AG04450 (cell line): ENCODE results near the gene TRIO. TPM values are rescaled to one million over a fixed set of nuclear protein-coding genes. Genes with fewer than 3 reads are reported as not detected.

ENCODE experiments used
- CTCF ChIA-PET: fragments of 300-600, 350-600 bp; formaldehyde crosslinking; extraction: SDS; loops from one replicate; lab custom pipeline; 2022; ENCODE audit warnings: antibody characterized with exemption, inconsistent platforms; lab: Charles Lee
- POLR2A ChIA-PET: fragments of 350-600 bp; formaldehyde crosslinking; extraction: SDS; loops from one replicate; lab custom pipeline; 2021; ENCODE audit warnings: antibody characterized with exemption, inconsistent platforms; lab: Yijun Ruan, JAX
- DNase-seq: peaks from one replicate; pipeline ENCODE4 v3.0.0-alpha.2; 2011; ENCODE audit warnings: low read depth, low spot score
- H3K27ac ChIP-seq: one replicate; pipeline ENCODE4 v1.5.1; 2012; ENCODE audit warnings: low read depth, low read length, control low read depth
- H3K27me3 ChIP-seq: one replicate; pipeline ENCODE4 v1.6.0; 2012; ENCODE audit warnings: low read length; ENCODE audit not compliant: control insufficient read depth, insufficient read depth
- H3K4me3 ChIP-seq: 2 replicates; pipeline ENCODE4 v1.5.1; 2011; ENCODE audit warnings: mild to moderate bottlenecking, low read depth, low read length, control low read depth
- H3K9me3 ChIP-seq: 2 replicates; pipeline ENCODE4 v1.5.1; 2012; ENCODE audit warnings: low read length; ENCODE audit not compliant: control insufficient read depth, insufficient read depth
- polyA plus RNA-seq: library from polyadenylated mRNA; depleted of rRNA; stranded (reverse); fragments of >200 nt; gene quantifications from 2 replicates; pipeline ENCODE4 v1.2.3, GENCODE V29; 2011
- TF ChIP-seq, protein P1 (sequence below): IDR thresholded peaks from 2 replicates; pipeline ENCODE4 v1.5.1; 2011; ENCODE audit warnings: low read depth, low read length, control low read depth, inconsistent platforms

TRIO gene
- polyA plus RNA-seq, 1 experiment, result 268 TPM

DNA sequence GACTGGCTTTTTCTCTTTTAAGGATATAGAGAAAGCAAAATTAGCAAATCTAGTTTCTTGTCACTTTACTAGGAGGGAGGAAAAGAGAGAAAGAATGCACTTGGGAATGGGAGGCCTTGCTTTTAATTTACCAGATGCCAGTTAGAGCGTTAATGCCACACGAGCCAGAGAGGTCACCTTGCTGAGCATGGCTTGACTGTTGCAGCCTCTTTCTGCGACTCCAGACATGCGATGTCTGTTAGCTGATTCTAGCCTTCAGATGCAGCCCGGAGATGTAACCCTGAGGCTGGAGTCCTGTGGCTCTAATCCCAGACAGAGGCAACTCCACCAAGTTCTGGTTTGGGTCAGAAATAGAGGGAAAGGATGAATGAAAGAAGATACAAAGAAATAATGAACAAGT, 152.5 kb downstream of the TRIO start:
- ChIA-PET POLR2A (no interaction called here), CTCF (interaction anchor here (1.3 kb wide), 1 partner anchor 25 kb away, joined by 4 read pairs; no protein-coding TSS in a partner anchor)
- no peak overlapping the region for H3K27ac ChIP-seq

DNA sequence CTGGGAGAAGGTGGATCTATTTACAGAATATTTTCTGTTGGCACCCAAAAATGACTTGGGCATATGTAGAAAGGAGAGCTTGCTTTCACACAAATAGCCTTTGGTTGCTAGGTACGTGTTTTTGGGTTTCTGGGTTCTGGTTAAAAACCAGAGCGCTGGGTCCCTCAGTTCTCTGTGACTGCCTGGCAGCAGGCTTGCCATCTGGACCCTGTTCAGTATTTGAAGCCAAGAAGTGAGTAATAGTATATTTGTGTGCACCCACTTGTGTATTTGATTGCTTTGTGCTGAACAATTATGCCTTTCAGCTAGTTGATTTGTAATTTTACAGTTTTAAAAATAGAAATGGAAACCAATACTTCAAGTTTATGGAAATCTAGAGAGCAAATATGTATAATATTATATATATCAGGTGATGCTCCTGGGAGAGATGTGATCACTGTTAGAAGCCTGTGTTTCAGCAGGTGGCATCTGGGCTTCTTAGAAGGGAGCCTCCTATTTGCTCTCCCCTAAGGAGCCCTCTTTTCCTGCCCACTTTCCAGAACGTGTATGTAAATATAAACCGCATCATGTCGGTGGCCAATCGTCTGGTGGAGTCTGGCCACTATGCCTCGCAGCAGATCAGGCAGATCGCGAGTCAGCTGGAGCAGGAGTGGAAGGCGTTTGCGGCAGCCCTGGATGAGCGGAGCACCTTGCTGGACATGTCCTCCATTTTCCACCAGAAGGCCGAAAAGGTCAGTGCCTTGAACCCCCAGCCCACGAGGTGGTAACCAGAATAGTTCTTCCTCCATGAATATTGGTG, 153.6 kb downstream of the TRIO start:
- POLR2A ChIA-PET, result no interaction called here

More for the DNA sequence above, 152.5 kb downstream of the TRIO start:
- no peaks in the 10 kb centered on the region for H3K27me3 ChIP-seq
- TF ChIP-seq, protein P1, sequence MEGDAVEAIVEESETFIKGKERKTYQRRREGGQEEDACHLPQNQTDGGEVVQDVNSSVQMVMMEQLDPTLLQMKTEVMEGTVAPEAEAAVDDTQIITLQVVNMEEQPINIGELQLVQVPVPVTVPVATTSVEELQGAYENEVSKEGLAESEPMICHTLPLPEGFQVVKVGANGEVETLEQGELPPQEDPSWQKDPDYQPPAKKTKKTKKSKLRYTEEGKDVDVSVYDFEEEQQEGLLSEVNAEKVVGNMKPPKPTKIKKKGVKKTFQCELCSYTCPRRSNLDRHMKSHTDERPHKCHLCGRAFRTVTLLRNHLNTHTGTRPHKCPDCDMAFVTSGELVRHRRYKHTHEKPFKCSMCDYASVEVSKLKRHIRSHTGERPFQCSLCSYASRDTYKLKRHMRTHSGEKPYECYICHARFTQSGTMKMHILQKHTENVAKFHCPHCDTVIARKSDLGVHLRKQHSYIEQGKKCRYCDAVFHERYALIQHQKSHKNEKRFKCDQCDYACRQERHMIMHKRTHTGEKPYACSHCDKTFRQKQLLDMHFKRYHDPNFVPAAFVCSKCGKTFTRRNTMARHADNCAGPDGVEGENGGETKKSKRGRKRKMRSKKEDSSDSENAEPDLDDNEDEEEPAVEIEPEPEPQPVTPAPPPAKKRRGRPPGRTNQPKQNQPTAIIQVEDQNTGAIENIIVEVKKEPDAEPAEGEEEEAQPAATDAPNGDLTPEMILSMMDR, result no peak
- no peak for DNase-seq
- no peak overlapping the region for H3K4me3 ChIP-seq
- H3K9me3 ChIP-seq, result no peaks in the 10 kb centered on the region

DNA sequence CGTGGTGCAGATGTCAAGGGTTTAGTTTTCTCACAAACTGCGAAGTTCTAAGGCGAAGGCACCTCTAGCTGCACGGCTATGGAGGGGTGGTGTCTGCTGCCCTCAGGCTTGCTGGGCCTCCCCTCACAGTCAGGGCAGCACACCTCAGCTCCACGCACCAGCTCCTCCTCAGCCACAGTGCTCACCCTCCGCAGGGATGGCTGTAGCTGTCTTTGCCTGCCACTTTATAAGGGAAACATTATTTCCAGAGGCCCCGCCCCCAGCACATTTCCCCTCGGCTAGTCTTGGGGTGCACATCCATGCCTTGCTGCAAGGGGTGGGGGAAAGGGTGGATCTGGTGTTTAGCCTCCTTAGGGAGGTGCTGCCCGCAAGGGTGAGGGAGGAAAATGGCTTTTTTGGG, 154.6 kb downstream of the TRIO start:
- TF ChIP-seq, protein P1, result no peak
- H3K27me3 ChIP-seq, result no peaks in the 10 kb centered on the region
- ChIA-PET POLR2A (no interaction called here), CTCF (interaction anchor here (1.2 kb wide), 1 partner anchor 27 kb away, joined by 7 read pairs; no protein-coding TSS in a partner anchor)
- no peak overlapping the region for H3K27ac ChIP-seq
- no peaks in the 10 kb centered on the region for H3K9me3 ChIP-seq
- H3K4me3 ChIP-seq, result no peak overlapping the region
- DNase-seq, result no peak

More for the DNA sequence above, 153.6 kb downstream of the TRIO start:
- DNase-seq, result no peak
- Histone ChIP-seq H3K27ac (no peak overlapping the region), H3K9me3 (no peaks in the 10 kb centered on the region), H3K4me3 (no peak overlapping the region), H3K27me3 (no peaks in the 10 kb centered on the region)
- TF ChIP-seq, protein P1, result no peak
- CTCF ChIA-PET, result interaction anchor here (1.0 to 1.2 kb wide), 2 partner anchors 27 to 151 kb away, joined by 3 to 7 read pairs; no protein-coding TSS in a partner anchor

DNA sequence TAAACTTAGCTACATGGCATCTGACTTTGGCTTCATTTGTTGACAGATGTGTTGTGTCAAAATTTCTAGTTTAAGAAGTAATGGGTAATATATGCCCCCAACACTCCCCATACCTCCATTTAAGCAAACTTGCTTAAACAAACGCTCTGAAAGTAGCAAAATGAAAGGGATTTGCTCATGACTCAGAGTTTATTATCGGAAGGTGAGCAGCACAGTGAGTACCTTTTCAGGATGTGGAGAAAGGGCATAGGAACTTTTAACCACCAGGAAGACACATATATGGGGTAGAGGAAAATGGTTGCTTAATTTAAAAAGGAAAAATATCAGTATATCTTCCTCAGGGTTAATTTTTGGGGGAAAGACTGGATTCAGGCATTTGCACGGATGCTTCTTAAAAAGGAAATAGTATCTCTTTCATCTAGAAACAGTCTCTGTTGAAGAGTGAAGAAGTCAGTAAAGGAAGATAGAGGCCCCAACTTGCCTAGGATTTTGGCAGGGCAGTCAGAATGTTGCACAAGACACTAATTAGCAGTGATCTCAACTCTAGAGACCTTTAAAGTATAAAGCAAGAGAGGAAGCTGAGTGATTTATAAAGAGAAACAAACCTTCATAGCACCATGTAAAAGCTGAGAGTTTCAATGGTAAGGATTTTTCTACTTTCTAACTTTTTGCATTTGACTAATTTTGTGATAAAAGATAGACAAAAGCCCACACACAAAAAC, 155.1 kb downstream of the TRIO start:
- Histone ChIP-seq H3K4me3 (no peak overlapping the region), H3K9me3 (no peaks in the 10 kb centered on the region), H3K27me3 (no peaks in the 10 kb centered on the region), H3K27ac (no peak overlapping the region)
- ChIA-PET CTCF (no interaction called here), POLR2A (no interaction called here)
- no peak for DNase-seq
- TF ChIP-seq, protein P1, result no peak

DNA sequence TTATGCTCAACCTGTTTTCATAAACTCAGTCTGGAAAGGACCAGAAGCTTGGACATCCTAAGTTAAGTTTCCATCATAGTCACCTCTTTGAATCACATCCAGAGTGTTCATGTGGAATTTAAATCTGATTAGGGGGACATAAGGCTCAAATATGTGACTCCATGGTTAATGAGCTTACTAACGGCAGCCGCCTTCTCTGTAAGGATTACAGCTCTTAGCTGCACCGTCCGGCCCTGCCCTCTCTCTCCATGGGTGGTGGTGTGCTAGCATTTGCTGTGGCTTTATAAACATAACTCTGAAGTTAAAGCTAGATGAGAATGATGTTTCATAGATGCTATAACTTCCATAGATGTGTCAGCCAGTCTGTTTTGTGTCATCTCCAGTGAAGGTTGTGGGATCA, 156.5 kb downstream of the TRIO start:
- TF ChIP-seq, protein P1, result no peak
- H3K9me3 ChIP-seq, result no peaks in the 10 kb centered on the region
- ChIA-PET POLR2A (no interaction called here), CTCF (no interaction called here)
- DNase-seq, result no peak
- H3K27me3 ChIP-seq, result no peaks in the 10 kb centered on the region
- H3K27ac ChIP-seq, result no peak overlapping the region
- H3K4me3 ChIP-seq, result no peak overlapping the region
